ENCODE results near the gene VARS2.

DNA sequence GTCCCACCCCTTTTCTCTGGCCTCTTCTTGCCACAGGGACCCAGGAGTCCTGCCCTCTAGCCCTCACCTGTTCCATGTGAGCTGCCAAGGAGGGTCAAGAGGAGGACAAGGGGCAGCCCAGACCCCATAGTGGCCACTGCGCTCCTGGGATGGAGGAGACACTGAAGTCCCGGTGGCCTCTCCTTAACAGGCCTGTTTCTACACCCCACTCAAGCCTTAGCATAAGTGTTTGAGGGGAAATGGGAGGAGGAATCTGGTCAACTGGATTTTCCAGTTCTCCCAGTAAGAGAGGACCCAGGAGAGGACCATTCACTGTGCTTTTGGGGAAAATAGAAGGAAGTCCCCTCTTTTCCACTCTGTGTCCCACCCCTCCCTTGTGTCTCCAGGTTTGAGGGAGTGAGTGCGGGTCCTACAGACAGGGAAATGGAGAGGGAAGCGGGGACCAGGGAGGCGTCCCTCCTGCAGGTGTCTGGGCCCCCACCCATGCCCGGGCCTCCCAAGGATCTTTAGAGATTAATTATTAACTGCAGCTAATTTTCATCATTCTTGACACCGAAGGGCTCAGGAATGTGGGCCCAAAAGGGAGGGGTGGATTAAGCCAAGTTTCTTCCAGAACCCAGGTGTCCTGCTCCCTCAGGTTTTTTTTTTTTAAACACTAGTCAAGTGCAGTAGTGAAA is 18.1 kb downstream of the VARS2 start, which contains the start of gene SFTA2:
- TF ChIP-seq, protein P1, sequence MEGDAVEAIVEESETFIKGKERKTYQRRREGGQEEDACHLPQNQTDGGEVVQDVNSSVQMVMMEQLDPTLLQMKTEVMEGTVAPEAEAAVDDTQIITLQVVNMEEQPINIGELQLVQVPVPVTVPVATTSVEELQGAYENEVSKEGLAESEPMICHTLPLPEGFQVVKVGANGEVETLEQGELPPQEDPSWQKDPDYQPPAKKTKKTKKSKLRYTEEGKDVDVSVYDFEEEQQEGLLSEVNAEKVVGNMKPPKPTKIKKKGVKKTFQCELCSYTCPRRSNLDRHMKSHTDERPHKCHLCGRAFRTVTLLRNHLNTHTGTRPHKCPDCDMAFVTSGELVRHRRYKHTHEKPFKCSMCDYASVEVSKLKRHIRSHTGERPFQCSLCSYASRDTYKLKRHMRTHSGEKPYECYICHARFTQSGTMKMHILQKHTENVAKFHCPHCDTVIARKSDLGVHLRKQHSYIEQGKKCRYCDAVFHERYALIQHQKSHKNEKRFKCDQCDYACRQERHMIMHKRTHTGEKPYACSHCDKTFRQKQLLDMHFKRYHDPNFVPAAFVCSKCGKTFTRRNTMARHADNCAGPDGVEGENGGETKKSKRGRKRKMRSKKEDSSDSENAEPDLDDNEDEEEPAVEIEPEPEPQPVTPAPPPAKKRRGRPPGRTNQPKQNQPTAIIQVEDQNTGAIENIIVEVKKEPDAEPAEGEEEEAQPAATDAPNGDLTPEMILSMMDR (IDR thresholded peaks at IDR 0.05), result no peak
- TF ChIP-seq POLR2A (IDR thresholded peaks at IDR 0.05), result no peak

Data from Peyer's patch (tissue), 4 donors.